ENCODE measurements around the gene GIPC2. TPM values are rescaled to one million over a fixed set of nuclear protein-coding genes. Genes with fewer than 3 reads are reported as not detected.
A peak's percentile ranks its signal among the peaks of the same experiment; 100 is the strongest.

The GIPC2 gene
- total and polyA plus RNA-seq, 9 of the 15 experiments (the other 6 are each of a cell fraction or from before 2014, with no cell fraction given): 0.01 to 0.05 (median 0.04) TPM; not detected in 3

- peak; percentile 100 for TF ChIP-seq HBP1 (CRISPR knock-in tag; IDR thresholded peaks at IDR 0.05)
- peak; percentile 94 for TF ChIP-seq ZNF75A (CRISPR knock-in tag; IDR thresholded peaks at IDR 0.05)
- peak; percentile 99 for TF ChIP-seq FIP1L1 (IDR thresholded peaks at IDR 0.05; ENCODE audit: low read depth, low read length, poor library complexity, severe bottlenecking)
- no peak for TF ChIP-seq MED1 (CRISPR knock-in tag; IDR thresholded peaks at IDR 0.05; ENCODE audit: borderline replicate concordance)
- TF ChIP-seq ZNF586 (CRISPR knock-in tag; conservative IDR thresholded peaks at IDR 0.05): peak; percentile 98
- TF ChIP-seq MAX (CRISPR knock-in tag; IDR thresholded peaks at IDR 0.05): no peak
- TF ChIP-seq RERE (CRISPR knock-in tag; IDR thresholded peaks at IDR 0.05; ENCODE audit: borderline replicate concordance): no peak
- TF ChIP-seq UBTF (IDR thresholded peaks at IDR 0.05; ENCODE audit: borderline replicate concordance in 1 of 2, low read depth in 2 of 2, low read length in 2 of 2): no peak
- TF ChIP-seq PPARD (CRISPR knock-in tag; IDR thresholded peaks at IDR 0.05): 0 out of 2 replicates have a peak, but pooled peaks have one; percentile 34
- TF ChIP-seq CBX2 (IDR thresholded peaks at IDR 0.05; ENCODE audit: insufficient read depth, low read length, poor library complexity, severe bottlenecking): no peak
- no peak for TF ChIP-seq ZNF699 (CRISPR knock-in tag; IDR thresholded peaks at IDR 0.05; ENCODE audit: insufficient replicate concordance)
- TF ChIP-seq FOS (IDR thresholded peaks at IDR 0.05; ENCODE audit: extremely low read depth, insufficient read length): no peak
- no peak for TF ChIP-seq E2F8 (IDR thresholded peaks at IDR 0.05; ENCODE audit: low read depth, partially characterized antibody)
Observed at GRCh38 chr1:78003882-78004718, 41.7 kb upstream of the GIPC2 start (continued).

Data from K562 (cell line).